GM23248 (cell line): ENCODE results near the gene IL17RE. TPM values are rescaled to one million over a fixed set of nuclear protein-coding genes. Genes with fewer than 3 reads are reported as not detected.
A peak's percentile ranks its signal among the peaks of the same experiment; 100 is the strongest.
"Not testable (repeated sequence)": the region's sequence is repeated elsewhere in the genome, so short reads cannot be mapped to it uniquely, and the experiment has no call there.

ENCODE experiments used
- DNase-seq: peaks from one replicate; pipeline ENCODE4 v3.0.0-alpha.2; 2015
- H2AFZ ChIP-seq: fragments of 200-600 bp; sonication (generic); 2 replicates; pipeline ENCODE4 v1.6.1; 2016; ENCODE audit warnings: antibody characterized with exemption
- H3F3A ChIP-seq: fragments of 200-600 bp; sonication (generic); 2 replicates; pipeline ENCODE4 v1.6.1; 2016; ENCODE audit warnings: mild to moderate bottlenecking, antibody characterized with exemption, mixed run types; ENCODE audit not compliant: insufficient read depth
- H3K27ac ChIP-seq: fragments of 200-600 bp; sonication (generic); 2 replicates; pipeline ENCODE4 v1.5.1; 2016; ENCODE audit warnings: mild to moderate bottlenecking
- H3K27me3 ChIP-seq: fragments of 200-600 bp; sonication (generic); replicated peaks from 2 replicates; pipeline ENCODE4 v1.6.1; 2016; ENCODE audit warnings: mild to moderate bottlenecking; ENCODE audit not compliant: insufficient read depth
- H3K36me3 ChIP-seq: fragments of 200-600 bp; sonication (generic); 2 replicates; pipeline ENCODE4 v1.6.1; 2016; ENCODE audit warnings: low read depth, mild to moderate bottlenecking
- H3K4me1 ChIP-seq: fragments of 200-600 bp; sonication (generic); 2 replicates; pipeline ENCODE4 v1.6.1; 2016; ENCODE audit warnings: mild to moderate bottlenecking; ENCODE audit not compliant: insufficient read depth
- H3K4me2 ChIP-seq: fragments of 200-600 bp; sonication (generic); one replicate; pipeline ENCODE4 v1.6.1; 2016; ENCODE audit warnings: mild to moderate bottlenecking; ENCODE audit not compliant: unreplicated experiment
- H3K4me3 ChIP-seq: fragments of 200-600 bp; sonication (generic); 2 replicates; pipeline ENCODE4 v1.5.1; 2016; ENCODE audit warnings: mild to moderate bottlenecking
- H3K79me2 ChIP-seq: fragments of 200-600 bp; sonication (generic); 2 replicates; pipeline ENCODE4 v1.6.1; 2016; ENCODE audit warnings: mild to moderate bottlenecking; ENCODE audit not compliant: insufficient read depth
- H3K9ac ChIP-seq: fragments of 200-600 bp; sonication (generic); 2 replicates; pipeline ENCODE4 v1.6.1; 2016; ENCODE audit warnings: mild to moderate bottlenecking
- H3K9me2 ChIP-seq: fragments of 200-600 bp; sonication (generic); 2 replicates; pipeline ENCODE4 v1.6.1; 2016; ENCODE audit warnings: mixed run types, mild to moderate bottlenecking, moderate library complexity; ENCODE audit not compliant: insufficient read depth
- H3K9me3 ChIP-seq: fragments of 200-600 bp; sonication (generic); one replicate; pipeline ENCODE4 v1.6.1; 2017; ENCODE audit warnings: low read depth
- H4K20me1 ChIP-seq: fragments of 200-600 bp; sonication (generic); 2 replicates; pipeline ENCODE4 v1.6.0; 2016; ENCODE audit not compliant: insufficient read depth
- EZH2 ChIP-seq: fragments of 200-600 bp; sonication (generic); IDR thresholded peaks from 2 replicates; pipeline ENCODE4 v1.6.1; 2018; ENCODE audit warnings: antibody characterized with exemption, mild to moderate bottlenecking; ENCODE audit not compliant: insufficient read depth, poor library complexity, severe bottlenecking
- EZH2phosphoT487 ChIP-seq: fragments of 200-600 bp; sonication (generic); IDR thresholded peaks from 2 replicates; pipeline ENCODE4 v1.6.1; 2018; ENCODE audit warnings: antibody characterized with exemption, moderate library complexity, mild to moderate bottlenecking, low read depth; ENCODE audit not compliant: insufficient read depth
- WGBS, 2 experiments: methylation state at CpG; one replicate each; pipeline ENCODE4 v1.1.6; 2015 to 2017; ENCODE audit warnings: low lambda C conversion rate in 2 of 2, low coverage in 1 of 2; ENCODE audit errors: missing lambda C conversion rate in 2 of 2; 5-methylcytosine and 5-hydroxymethylcytosine counted together
- in situ Hi-C: fragments of 300-500 bp; cut with MboI; formaldehyde crosslinking; loops from 2 replicates; pipeline ENCODE4 v1.15.0; 2020
- polyA plus RNA-seq: library from polyadenylated mRNA; unstranded; fragments of >200 nt; fragmentation: Nextera tagmentation; extraction: Ambion mirVana; gene quantifications from 2 replicates; pipeline ENCODE4 v1.2.1, GENCODE V29; 2016
- total RNA-seq: library from RNA; depleted of rRNA; stranded (reverse); fragments of >200 nt; shearing (Covaris generic); gene quantifications from 2 replicates; pipeline ENCODE4 v1.2.3, GENCODE V29; 2014

The IL17RE gene
- total and polyA plus RNA-seq, 2 experiments from 2014 or later = 0.24 to 5.5 TPM

GRCh38 chr3:9893739-9894138, 8.9 kb upstream of the IL17RE start:
- H3K27ac ChIP-seq = peak overlapping the region; percentile 47
- TF ChIP-seq EZH2 = no peak
- TF ChIP-seq EZH2phosphoT487 = no peak
- no peaks in the 10 kb centered on the region for H3K27me3 ChIP-seq
- WGBS, 2 experiments = 91 to 94% methylated on average over 1 of the region's 1 CpG
- no peak overlapping the region; the same call in 1 of the 2 replicates for H3K4me3 ChIP-seq
- no peak overlapping the region for H2AFZ ChIP-seq
- H3K9me2 ChIP-seq = no peaks in the 10 kb centered on the region
- H3K36me3 ChIP-seq = peaks cover 14% of the 10 kb centered on the region
- peak overlapping the region; percentile 27 for H3K4me2 ChIP-seq
- H3K9me3 ChIP-seq = no peaks in the 10 kb centered on the region
- H3K79me2 ChIP-seq = peaks cover 36% of the 10 kb centered on the region
- H3K4me1 ChIP-seq = peaks cover 12% of the 10 kb centered on the region
- H3F3A ChIP-seq = peaks cover 24% of the 10 kb centered on the region
- H4K20me1 ChIP-seq = no peaks in the 10 kb centered on the region
- in situ Hi-C loops = no loop called here
- no peak for DNase-seq
- H3K9ac ChIP-seq = no peak overlapping the region

GRCh38 chr3:9895715-9896114, 6.9 kb upstream of the IL17RE start:
- H4K20me1 ChIP-seq, in situ Hi-C loops, H3K9me2 ChIP-seq, H3K27ac ChIP-seq, H3K27me3 ChIP-seq, H3K4me3 ChIP-seq, H2AFZ ChIP-seq, H3K9me3 ChIP-seq, H3K9ac ChIP-seq, H3K4me2 ChIP-seq, DNase-seq: not testable (repeated sequence)
- Histone ChIP-seq H3F3A (peaks cover 20% of the 10 kb centered on the region), H3K4me1 (peaks cover 12% of the 10 kb centered on the region), H3K36me3 (peaks cover 14% of the 10 kb centered on the region), H3K79me2 (peaks cover 32% of the 10 kb centered on the region)
- WGBS, 2 experiments = 97 to 98% methylated on average over 3 of the region's 3 CpGs

GRCh38 chr3:9896755-9897407, 5.8 kb upstream of the IL17RE start:
- peaks cover 20% of the 10 kb centered on the region for H3F3A ChIP-seq
- H2AFZ ChIP-seq, H3K27ac ChIP-seq, H3K4me3 ChIP-seq, H3K27me3 ChIP-seq, H3K9ac ChIP-seq, DNase-seq, in situ Hi-C loops, H3K9me2 ChIP-seq, H3K4me2 ChIP-seq, H3K9me3 ChIP-seq, H4K20me1 ChIP-seq: not testable (repeated sequence)
- peaks cover 14% of the 10 kb centered on the region for H3K36me3 ChIP-seq
- 97 to 98% methylated on average over 10 of the region's 10 CpGs for WGBS, 2 experiments
- peaks cover 12% of the 10 kb centered on the region for H3K4me1 ChIP-seq
- peaks cover 22% of the 10 kb centered on the region for H3K79me2 ChIP-seq

GRCh38 chr3:9897408-9898372, 5.0 kb upstream of the IL17RE start:
- no peaks in the 10 kb centered on the region for H4K20me1 ChIP-seq
- no peak overlapping the region for H3K27ac ChIP-seq
- peaks cover 12% of the 10 kb centered on the region for H3K4me1 ChIP-seq
- 96 to 99% methylated on average over 4 of the region's 4 CpGs for WGBS, 2 experiments
- peaks cover 16% of the 10 kb centered on the region for H3F3A ChIP-seq
- H3K9me2 ChIP-seq = no peaks in the 10 kb centered on the region
- in situ Hi-C loops = no loop called here
- TF ChIP-seq EZH2phosphoT487 = no peak
- TF ChIP-seq EZH2 = no peak
- no peaks in the 10 kb centered on the region for H3K9me3 ChIP-seq
- H3K9ac ChIP-seq = no peak overlapping the region
- H3K79me2 ChIP-seq = peaks cover 15% of the 10 kb centered on the region
- no peaks in the 10 kb centered on the region for H3K27me3 ChIP-seq
- H3K36me3 ChIP-seq = peaks cover 12% of the 10 kb centered on the region
- H3K4me3 ChIP-seq = no peak overlapping the region
- no peak overlapping the region for H3K4me2 ChIP-seq
- DNase-seq = no peak
- H2AFZ ChIP-seq = no peak overlapping the region
